ENCODE data around the gene NHERF2. TPM values are rescaled to one million over a fixed set of nuclear protein-coding genes. Genes with fewer than 3 reads are reported as not detected.

The NHERF2 gene
- total and polyA plus RNA-seq, 9 of the 15 experiments (the other 6 are each of a cell fraction or from before 2014, with no cell fraction given) = 0.15 to 42.0 (median 12.5) TPM

DNA sequence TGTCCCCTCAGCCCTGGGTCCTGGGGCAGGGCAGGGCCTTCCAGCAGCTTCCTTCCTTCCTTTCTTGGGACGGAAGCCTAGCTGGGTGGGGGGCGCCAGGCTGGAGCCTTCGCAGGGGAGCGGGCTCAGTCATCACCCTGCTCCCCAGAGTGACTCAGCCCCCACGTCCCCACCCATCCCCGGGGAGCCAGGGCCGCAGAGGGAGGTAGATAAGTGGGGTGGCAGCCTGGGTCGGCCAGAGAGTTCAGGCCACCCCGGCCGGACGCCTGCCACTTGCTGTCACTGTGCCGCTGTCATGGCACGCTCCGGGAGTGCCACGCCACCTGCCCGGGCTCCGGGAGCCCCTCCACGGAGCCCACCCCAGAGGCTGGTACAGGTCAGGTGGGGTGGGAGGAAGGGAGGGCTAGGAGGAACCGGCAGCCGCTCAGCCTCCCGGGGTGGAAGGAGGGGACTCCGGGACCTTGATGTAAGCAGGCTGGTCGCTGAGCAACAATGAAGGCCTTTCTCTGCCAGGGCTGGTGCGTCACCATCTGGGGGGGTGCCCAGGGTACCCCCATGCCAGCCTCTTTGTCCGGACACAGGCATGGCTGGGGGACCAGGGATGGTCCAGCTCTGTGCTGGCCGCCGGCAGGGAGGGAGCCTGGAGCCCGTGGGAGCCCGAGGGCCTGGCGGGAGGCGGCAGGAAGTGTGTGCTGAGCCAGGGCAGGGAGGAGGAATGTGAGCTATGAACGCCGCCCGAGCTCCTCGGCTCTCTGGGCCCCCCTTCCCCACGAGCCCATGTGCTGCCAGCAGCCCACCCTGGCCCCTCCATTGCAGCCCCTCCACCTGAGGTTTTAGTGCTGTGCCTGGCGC is 6.6 kb downstream of the NHERF2 start:
- DNase-seq (ENCODE audit: extremely low read depth in 1 of 4, low spot score in 3 of 4) (peak; percentile 50 to 70 (median 65)), FAIRE-seq (peak; percentile 11), ATAC-seq (peak; percentile 49)
- H2AFZ ChIP-seq (ENCODE audit: low read depth, low read length) = no peak overlapping the region; the same call in 1 of the 2 replicates
- ChIA-PET POLR2A (interaction anchor here (0.7 to 1.1 kb wide), 3 partner anchors 68 to 142 kb away, joined by 3 to 4 read pairs (median 3); partner anchors contain the start of genes RPS2 and TRAF7), CTCF (ENCODE audit: low intra/inter-chr PET ratio) (no interaction called here)
- H3K27me3 ChIP-seq (ENCODE audit: control insufficient read depth in 2 of 2, insufficient read depth in 2 of 2, low read length in 2 of 2) = no peaks in the 10 kb centered on the region
- peaks cover 16% of the 10 kb centered on the region; the same call in 1 of the 3 replicates for H3K36me3 ChIP-seq (ENCODE audit: control insufficient read depth, insufficient read depth, low read length)
- H3K9ac ChIP-seq (ENCODE audit: insufficient read depth in 1 of 2, low read depth in 2 of 2, low read length in 2 of 2) = peak overlapping the region; percentile 50 to 86; a peak in 3 of 4 replicates
- intact Hi-C loops (cut with micrococcal nuclease) (no loop called here), in situ Hi-C loops (cut with MboI) (no loop called here)
- H4K20me1 ChIP-seq (replicated peaks; ENCODE audit: control insufficient read depth, insufficient read depth, low read length) = no peaks in the 10 kb centered on the region
- H3K4me3 ChIP-seq = peak overlapping the region; percentile 23; the same call in 1 of the 2 replicates
- peaks cover 11% of the 10 kb centered on the region; the same call in 2 of the 3 replicates for H3K79me2 ChIP-seq (ENCODE audit: control insufficient read depth, insufficient read depth, low read length)
- no peaks in the 10 kb centered on the region for H3K9me3 ChIP-seq (replicated peaks; ENCODE audit: control insufficient read depth, insufficient read depth, low read depth, low read length)
- 38% methylated on average over 21 of the region's 37 CpGs for WGBS (ENCODE audit: insufficient coverage, low coverage, missing lambda C conversion rate)
- H3K27ac ChIP-seq (ENCODE audit: extremely low read depth, low read depth, low read length) = peak overlapping the region; percentile 41; the same call in 2 of the 3 replicates
- peak overlapping the region; percentile 45 for H3K4me2 ChIP-seq (ENCODE audit: insufficient read depth, low read length)
- H3K9me1 ChIP-seq (ENCODE audit: control insufficient read depth, insufficient read depth, low read length) = peaks cover 3% of the 10 kb centered on the region
- H3K4me1 ChIP-seq (replicated peaks in 1 of 2; ENCODE audit: control insufficient read depth in 2 of 2, insufficient read depth in 2 of 2, low read length in 2 of 2) = peaks cover 16 to 87% of the 10 kb centered on the region in 2 experiments
- BruUV-seq (replicated peaks) = no TSS peak
- TF ChIP-seq PHF8 (IDR thresholded peaks at IDR 0.05; ENCODE audit: borderline replicate concordance, low read length) (peak; percentile 19; the same call in 1 of the 2 replicates), RUNX1 (IDR thresholded peaks at IDR 0.05; ENCODE audit: low read depth) (no peak), FOXA3 (CRISPR knock-in tag; conservative IDR thresholded peaks at IDR 0.05 in 1 of 2, IDR thresholded peaks at IDR 0.05 in 1 of 2) (peak in 1 of 2 experiments; percentile 12; a peak in 1 of 4 replicates), POLR3A (IDR thresholded peaks at IDR 0.05; ENCODE audit: borderline replicate concordance, extremely low read depth, insufficient read depth, insufficient read length) (no peak), ZNF76 (CRISPR knock-in tag; IDR thresholded peaks at IDR 0.05; ENCODE audit: borderline replicate concordance) (no peak), BCL6 (CRISPR knock-in tag; IDR thresholded peaks at IDR 0.05) (no peak), ZNF282 (CRISPR knock-in tag; IDR thresholded peaks at IDR 0.05) (0 out of 2 replicates have a peak, but pooled peaks have one; percentile 53), JUND (IDR thresholded peaks at IDR 0.05; ENCODE audit: borderline replicate concordance, low read depth, low read length) (peak; percentile 41; the same call in 1 of the 2 replicates), JUND (tag; IDR thresholded peaks at IDR 0.05; ENCODE audit: borderline replicate concordance, low read depth, low read length) (no peak; the same call in 2 of the 3 replicates), RBFOX2 (IDR thresholded peaks at IDR 0.05; ENCODE audit: low read depth, low read length) (peak; percentile 64), FIP1L1 (IDR thresholded peaks at IDR 0.05; ENCODE audit: low read depth, low read length, poor library complexity, severe bottlenecking) (no peak), FOXK1 (CRISPR knock-in tag; IDR thresholded peaks at IDR 0.05; ENCODE audit: borderline replicate concordance) (0 out of 2 replicates have a peak, but pooled peaks have one; percentile 42)
- TF ChIP-seq, protein P1, sequence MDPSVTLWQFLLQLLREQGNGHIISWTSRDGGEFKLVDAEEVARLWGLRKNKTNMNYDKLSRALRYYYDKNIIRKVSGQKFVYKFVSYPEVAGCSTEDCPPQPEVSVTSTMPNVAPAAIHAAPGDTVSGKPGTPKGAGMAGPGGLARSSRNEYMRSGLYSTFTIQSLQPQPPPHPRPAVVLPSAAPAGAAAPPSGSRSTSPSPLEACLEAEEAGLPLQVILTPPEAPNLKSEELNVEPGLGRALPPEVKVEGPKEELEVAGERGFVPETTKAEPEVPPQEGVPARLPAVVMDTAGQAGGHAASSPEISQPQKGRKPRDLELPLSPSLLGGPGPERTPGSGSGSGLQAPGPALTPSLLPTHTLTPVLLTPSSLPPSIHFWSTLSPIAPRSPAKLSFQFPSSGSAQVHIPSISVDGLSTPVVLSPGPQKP (CRISPR knock-in tag; IDR thresholded peaks at IDR 0.05) = no peak
- TF ChIP-seq, protein P2, sequence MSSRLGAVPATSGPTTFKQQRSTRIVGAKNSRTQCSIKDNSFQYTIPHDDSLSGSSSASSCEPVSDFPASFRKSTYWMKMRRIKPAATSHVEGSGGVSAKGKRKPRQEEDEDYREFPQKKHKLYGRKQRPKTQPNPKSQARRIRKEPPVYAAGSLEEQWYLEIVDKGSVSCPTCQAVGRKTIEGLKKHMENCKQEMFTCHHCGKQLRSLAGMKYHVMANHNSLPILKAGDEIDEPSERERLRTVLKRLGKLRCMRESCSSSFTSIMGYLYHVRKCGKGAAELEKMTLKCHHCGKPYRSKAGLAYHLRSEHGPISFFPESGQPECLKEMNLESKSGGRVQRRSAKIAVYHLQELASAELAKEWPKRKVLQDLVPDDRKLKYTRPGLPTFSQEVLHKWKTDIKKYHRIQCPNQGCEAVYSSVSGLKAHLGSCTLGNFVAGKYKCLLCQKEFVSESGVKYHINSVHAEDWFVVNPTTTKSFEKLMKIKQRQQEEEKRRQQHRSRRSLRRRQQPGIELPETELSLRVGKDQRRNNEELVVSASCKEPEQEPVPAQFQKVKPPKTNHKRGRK (tag; IDR thresholded peaks at IDR 0.05) = no peak

All from K562 (cell line).